Measurements from ENCODE around the gene ENOX1.

- TF ChIP-seq POLR2A (IDR thresholded peaks at IDR 0.05): no peak
- TF ChIP-seq, protein P1, sequence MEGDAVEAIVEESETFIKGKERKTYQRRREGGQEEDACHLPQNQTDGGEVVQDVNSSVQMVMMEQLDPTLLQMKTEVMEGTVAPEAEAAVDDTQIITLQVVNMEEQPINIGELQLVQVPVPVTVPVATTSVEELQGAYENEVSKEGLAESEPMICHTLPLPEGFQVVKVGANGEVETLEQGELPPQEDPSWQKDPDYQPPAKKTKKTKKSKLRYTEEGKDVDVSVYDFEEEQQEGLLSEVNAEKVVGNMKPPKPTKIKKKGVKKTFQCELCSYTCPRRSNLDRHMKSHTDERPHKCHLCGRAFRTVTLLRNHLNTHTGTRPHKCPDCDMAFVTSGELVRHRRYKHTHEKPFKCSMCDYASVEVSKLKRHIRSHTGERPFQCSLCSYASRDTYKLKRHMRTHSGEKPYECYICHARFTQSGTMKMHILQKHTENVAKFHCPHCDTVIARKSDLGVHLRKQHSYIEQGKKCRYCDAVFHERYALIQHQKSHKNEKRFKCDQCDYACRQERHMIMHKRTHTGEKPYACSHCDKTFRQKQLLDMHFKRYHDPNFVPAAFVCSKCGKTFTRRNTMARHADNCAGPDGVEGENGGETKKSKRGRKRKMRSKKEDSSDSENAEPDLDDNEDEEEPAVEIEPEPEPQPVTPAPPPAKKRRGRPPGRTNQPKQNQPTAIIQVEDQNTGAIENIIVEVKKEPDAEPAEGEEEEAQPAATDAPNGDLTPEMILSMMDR (IDR thresholded peaks at IDR 0.05): no peak
- no peak for TF ChIP-seq EP300 (IDR thresholded peaks at IDR 0.05)
These were observed 17.2 kb downstream of the ENOX1 start for GRCh38 chr13:43769529-43769928.
